Stimulated activated naive B cell treated with anti-CD40 and anti-IgM and Interleukin-4, amounts not matched to agents 10 μg/mL and 1 μg/mL and 100 μg/mL, for 72 hours (primary cell): ENCODE results near the gene EEF1E1.

Experiments used
- ATAC-seq, 2 donors: fragments of 150-1000 bp; cut with Tn5 transposase; replicated peaks; 2 replicates each; pipeline ENCODE4 v1.10.0; 2021; ENCODE audit warnings: moderate library complexity in 1 of 2
- DNase-seq: peaks from one replicate; pipeline ENCODE4 v3.0.0; 2021
- H3K27ac Mint-ChIP-seq: one replicate; pipeline ENCODE4 v1.8.0; 2022; ENCODE audit warnings: mild to moderate bottlenecking, mixed read lengths
- H3K27me3 Mint-ChIP-seq, 2 donors: one replicate each; pipeline ENCODE4 v1.8.0; 2022; ENCODE audit warnings: mixed read lengths in 2 of 2
- H3K36me3 Mint-ChIP-seq, 2 donors: one replicate each; pipeline ENCODE4 v1.8.0; 2022; ENCODE audit warnings: mixed read lengths in 2 of 2, mild to moderate bottlenecking in 1 of 2
- H3K4me1 Mint-ChIP-seq, 2 donors: one replicate each; pipeline ENCODE4 v1.8.0; 2022; ENCODE audit warnings: mixed read lengths in 2 of 2, mild to moderate bottlenecking in 1 of 2
- H3K4me3 Mint-ChIP-seq, 2 donors: one replicate each; pipeline ENCODE4 v1.8.0; 2022; ENCODE audit warnings: mild to moderate bottlenecking in 2 of 2, mixed read lengths in 2 of 2, moderate library complexity in 1 of 2
- H3K9me3 Mint-ChIP-seq, 2 donors: one replicate each; pipeline ENCODE4 v1.8.0; 2022; ENCODE audit warnings: mixed read lengths in 2 of 2, mild to moderate bottlenecking in 1 of 2

Gene EEF1E1

DNA sequence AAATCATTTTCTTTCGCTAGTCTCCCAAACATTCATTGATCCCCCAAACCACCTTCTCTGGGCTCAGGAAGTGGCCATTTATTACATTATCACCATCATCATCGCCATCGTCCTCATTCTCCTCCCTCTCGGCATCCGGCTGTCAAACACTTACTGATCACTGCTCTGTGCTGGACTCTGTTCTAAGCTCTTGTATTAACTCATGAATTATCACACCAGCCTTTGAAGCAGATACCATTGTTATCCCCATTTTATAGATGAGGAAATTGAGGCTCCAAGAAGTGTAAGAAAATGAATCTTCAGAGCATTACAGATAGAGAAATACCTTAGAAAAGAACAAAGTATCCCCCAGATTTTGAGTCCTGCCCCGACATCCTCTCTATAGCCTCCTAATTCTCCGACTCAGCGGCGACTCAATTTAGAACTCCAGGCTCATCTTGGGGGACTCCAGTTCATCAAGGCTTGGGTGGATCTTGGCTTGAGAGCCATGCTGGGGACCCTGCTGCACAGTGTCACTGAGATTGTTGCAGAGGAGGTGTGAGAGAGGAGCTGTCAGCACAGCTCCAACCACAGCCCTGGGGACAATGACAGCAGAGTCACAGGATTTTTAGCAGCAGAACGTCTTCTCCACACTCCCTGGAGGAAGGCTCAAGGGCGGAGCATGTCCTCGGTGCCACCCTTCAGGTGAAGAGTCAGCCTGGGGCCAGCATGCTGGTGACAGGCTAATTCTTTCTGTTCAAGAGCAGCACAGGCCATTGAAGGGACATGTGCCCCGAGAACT lies 6.6 kb upstream of the EEF1E1 start:
- peaks cover 40 to 56% of the 10 kb centered on the region in 2 donors for H3K27me3 Mint-ChIP-seq
- H3K27ac Mint-ChIP-seq: no peak overlapping the region
- no peak overlapping the region for H3K4me3 Mint-ChIP-seq
- no peaks in the 10 kb centered on the region for H3K4me1 Mint-ChIP-seq
- DNase-seq: no peak
- ATAC-seq: no peak
- peaks cover 1 to 5% of the 10 kb centered on the region in 2 donors for H3K36me3 Mint-ChIP-seq
- peaks cover 1 to 4% of the 10 kb centered on the region in 2 donors for H3K9me3 Mint-ChIP-seq

DNA sequence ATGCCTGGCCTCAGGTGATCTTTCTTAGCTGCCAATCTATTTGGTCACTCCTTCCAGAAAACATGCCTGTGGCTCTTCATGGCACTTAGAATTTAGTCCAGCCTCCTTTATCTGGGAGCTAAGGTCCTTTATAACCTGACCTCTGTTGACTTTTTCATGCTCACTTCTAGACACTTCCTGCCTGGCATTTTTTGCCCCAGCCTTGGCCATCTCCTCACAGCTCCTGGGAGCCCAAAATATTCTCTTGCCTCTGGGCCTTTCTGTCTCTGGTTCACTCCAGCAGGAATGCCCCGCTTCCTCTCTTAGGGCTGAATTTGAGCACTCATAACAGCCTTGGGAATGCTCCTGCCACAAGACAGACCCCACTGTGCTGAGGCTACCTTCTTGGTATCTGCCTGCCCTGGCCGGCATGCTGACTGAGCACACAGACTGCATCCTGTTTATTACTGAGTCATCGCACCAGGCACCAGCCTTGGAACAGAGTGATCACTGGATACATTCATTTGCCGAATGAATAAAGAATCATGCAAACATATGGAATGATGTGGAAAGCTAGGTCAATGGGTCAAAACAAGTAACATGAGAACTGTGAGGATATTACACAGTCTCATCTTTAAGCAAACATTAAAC lies 5.8 kb upstream of the EEF1E1 start:
- ATAC-seq (no peak), DNase-seq (no peak)
- Mint-ChIP-seq H3K36me3 (peaks cover 1 to 5% of the 10 kb centered on the region in 2 donors), H3K9me3 (peaks cover 1 to 4% of the 10 kb centered on the region in 2 donors), H3K4me1 (no peaks in the 10 kb centered on the region), H3K27ac (no peak overlapping the region), H3K4me3 (no peak overlapping the region), H3K27me3 (peaks cover 41 to 54% of the 10 kb centered on the region in 2 donors)

DNA sequence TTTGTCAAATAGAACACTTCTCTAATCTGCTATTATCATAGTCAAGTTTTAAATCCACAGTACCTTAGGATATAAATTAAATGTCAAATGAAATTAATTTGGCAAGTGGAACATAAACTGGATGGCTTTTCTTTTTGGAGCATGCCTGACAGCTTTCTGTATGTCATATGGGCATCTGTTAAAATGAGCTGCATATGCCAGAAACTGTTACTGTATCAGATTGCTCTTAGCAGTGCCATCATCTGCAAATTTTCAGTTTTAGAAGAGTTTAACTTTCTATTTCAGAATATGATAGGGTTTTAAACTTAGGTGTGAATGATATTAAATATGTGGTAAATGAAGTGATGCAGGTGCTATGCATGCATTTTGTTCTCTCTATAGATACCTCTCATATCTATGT lies 3.4 kb upstream of the EEF1E1 start:
- no peak overlapping the region for H3K27ac Mint-ChIP-seq
- DNase-seq: no peak
- peaks cover 1 to 4% of the 10 kb centered on the region in 2 donors for H3K9me3 Mint-ChIP-seq
- H3K4me1 Mint-ChIP-seq: peaks cover 4 to 16% of the 10 kb centered on the region in 2 donors
- no peak for ATAC-seq
- peaks cover 41 to 47% of the 10 kb centered on the region in 2 donors for H3K27me3 Mint-ChIP-seq
- peaks cover 3 to 9% of the 10 kb centered on the region in 2 donors for H3K36me3 Mint-ChIP-seq
- H3K4me3 Mint-ChIP-seq: no peak overlapping the region

DNA sequence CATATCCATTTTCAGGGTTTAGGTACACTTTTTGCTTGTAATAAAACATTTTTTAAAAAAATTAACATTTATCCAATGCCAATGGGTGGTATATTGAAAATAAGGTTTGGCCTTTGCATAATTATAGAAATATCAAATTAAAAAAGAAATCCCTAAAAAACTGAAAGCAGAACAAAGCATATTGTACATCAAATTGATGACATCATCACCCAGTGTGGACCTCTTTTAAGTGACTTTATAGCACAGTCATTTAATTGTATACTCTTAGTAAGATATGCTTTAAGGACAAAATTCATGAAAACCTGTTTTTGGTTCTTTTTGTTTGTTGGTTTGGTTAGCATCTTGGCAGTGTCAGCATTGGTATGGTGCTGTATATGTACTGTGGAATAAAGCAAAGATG lies 1.4 kb upstream of the EEF1E1 start:
- ATAC-seq: no peak
- Mint-ChIP-seq H3K36me3 (peaks cover 11 to 20% of the 10 kb centered on the region in 2 donors), H3K27ac (no peak overlapping the region), H3K27me3 (peaks cover 31 to 32% of the 10 kb centered on the region in 2 donors), H3K9me3 (peaks cover 1 to 4% of the 10 kb centered on the region in 2 donors), H3K4me3 (no peak overlapping the region), H3K4me1 (peaks cover 13 to 29% of the 10 kb centered on the region in 2 donors)
- no peak for DNase-seq

DNA sequence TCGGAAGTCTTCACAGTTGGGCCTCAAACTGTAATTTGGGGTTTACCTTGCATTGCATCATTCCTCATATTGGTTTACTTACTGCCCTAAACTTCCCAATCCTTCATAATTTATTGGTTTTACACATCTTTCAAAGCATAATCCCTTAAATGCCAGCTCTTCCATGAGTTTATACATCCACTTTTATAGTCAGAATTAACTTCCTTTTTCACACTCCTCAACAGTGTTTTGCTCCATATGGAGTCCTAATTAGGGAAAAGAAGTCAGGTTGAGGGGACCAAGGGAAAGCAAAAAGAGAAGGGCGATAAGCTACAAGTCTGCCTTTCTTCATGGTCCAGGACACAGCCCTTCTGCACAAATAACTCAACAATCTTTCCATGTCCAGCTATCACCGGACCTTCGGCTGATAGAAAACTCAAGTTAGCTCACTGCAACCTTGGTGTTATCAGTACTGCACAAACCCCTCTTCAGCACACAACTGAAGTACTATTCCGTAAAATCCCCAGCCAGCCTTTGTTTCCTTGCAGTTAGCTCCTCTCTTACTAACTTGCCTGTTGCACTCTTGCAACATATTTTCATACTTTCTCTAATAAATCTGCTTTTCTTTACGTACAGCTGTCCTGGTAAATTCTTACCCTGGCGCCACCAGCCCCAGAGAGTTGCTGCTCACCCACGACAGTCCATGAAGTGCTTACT lies 2.0 kb downstream of the EEF1E1 start:
- ATAC-seq: no peak
- H3K4me1 Mint-ChIP-seq: peaks cover 15 to 29% of the 10 kb centered on the region in 2 donors
- H3K27me3 Mint-ChIP-seq: peaks cover 0 to 6% of the 10 kb centered on the region in 2 donors
- H3K9me3 Mint-ChIP-seq: no peaks in the 10 kb centered on the region
- peak overlapping the region; percentile 30 to 36 for H3K4me3 Mint-ChIP-seq
- H3K36me3 Mint-ChIP-seq: peaks cover 14 to 19% of the 10 kb centered on the region in 2 donors
- H3K27ac Mint-ChIP-seq: no peak overlapping the region
- no peak for DNase-seq

DNA sequence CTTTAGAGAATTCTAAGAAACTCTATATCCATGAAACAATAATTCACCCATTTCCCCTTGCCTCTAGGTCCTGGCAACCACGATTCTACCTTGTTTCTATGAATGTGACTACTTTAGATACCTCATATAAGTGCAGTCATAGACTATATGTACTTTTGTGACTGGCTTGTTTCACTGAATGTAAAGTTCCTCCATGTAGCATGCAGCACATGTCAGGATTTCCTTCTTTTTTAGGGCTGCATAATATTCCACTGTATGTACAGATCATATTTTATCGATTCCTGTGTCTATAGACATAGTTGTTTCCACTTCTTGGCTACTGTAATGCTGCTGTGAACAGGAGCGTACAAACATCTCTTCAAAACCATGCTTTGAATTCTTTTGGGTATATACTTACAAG lies 11.7 kb downstream of the EEF1E1 start:
- H3K27me3 Mint-ChIP-seq: no peaks in the 10 kb centered on the region
- DNase-seq: no peak
- H3K36me3 Mint-ChIP-seq: peaks cover 60 to 76% of the 10 kb centered on the region in 2 donors
- peaks cover 3 to 10% of the 10 kb centered on the region in 2 donors for H3K4me1 Mint-ChIP-seq
- H3K9me3 Mint-ChIP-seq: peaks cover 10 to 12% of the 10 kb centered on the region in 2 donors
- no peak for ATAC-seq
- no peak overlapping the region for H3K4me3 Mint-ChIP-seq
- H3K27ac Mint-ChIP-seq: no peak overlapping the region

DNA sequence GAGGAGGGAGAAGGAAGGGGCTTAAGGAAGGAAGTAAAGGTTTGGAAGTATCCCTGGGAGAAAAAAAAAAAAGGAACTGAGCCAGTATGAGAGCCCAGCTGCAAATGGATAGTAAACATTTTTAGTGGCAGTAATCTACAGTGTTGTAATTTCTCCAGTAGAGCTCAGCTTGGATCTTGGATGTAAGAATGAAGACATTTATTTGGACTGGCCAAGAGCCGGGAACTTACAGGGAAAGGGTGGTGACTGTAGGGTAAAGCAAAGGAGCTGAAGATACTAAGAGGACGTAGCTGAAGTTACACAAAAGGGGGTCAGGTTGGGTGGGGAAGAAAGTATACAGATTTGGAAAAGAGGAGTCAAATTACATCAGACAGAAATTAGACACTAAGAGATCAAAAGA lies 13.5 kb downstream of the EEF1E1 start:
- DNase-seq (no peak), ATAC-seq (no peak)
- Mint-ChIP-seq H3K4me3 (no peak overlapping the region), H3K36me3 (peaks cover 57 to 69% of the 10 kb centered on the region in 2 donors), H3K27me3 (no peaks in the 10 kb centered on the region), H3K27ac (no peak overlapping the region), H3K4me1 (peaks cover 3 to 10% of the 10 kb centered on the region in 2 donors), H3K9me3 (peaks cover 10 to 12% of the 10 kb centered on the region in 2 donors)

DNA sequence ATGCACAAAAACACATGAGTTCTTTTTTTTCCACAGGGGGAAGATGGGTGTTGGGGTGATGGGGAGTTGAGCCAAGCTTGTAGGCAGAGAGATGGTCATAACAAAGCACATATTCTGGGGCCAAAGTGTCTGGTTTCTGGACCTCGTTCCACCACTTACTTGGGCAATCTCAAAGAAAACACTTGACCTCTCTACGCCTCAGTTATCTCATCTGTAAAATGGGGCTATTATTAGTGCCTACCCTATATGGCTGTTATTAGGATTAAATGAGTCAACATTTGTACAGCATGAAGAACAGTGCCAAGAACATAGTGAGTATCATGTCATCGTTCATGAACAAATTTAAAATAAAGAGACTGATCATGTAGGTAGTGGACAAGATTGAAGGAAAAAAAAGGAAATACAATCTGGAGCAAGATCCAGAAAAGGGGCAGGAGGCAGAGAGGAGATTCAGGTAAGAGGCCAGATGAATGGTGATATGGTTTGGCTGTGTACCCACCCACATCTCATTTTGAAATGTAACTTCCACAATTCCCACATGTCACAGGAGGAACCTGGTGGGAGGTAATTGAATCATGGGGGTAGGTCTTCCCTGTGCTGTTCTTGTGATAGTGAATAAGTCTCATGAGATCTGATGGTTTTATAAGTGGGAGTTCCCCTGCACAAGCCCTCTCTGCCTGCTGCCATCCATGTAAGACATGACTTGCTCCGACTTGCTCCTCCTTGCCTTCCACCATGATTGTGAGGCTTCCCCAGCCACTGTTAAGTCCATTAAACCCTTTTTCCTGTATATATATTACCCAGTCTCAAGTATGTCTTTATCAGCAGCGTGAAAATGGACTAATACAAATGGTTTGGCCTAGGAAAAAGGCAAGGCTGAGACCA lies 14.2 kb downstream of the EEF1E1 start:
- Mint-ChIP-seq H3K4me3 (no peak overlapping the region), H3K27me3 (no peaks in the 10 kb centered on the region), H3K36me3 (peaks cover 60 to 69% of the 10 kb centered on the region in 2 donors), H3K4me1 (peaks cover 3 to 10% of the 10 kb centered on the region in 2 donors), H3K27ac (no peak overlapping the region), H3K9me3 (peaks cover 10 to 12% of the 10 kb centered on the region in 2 donors)
- ATAC-seq (no peak), DNase-seq (no peak)

DNA sequence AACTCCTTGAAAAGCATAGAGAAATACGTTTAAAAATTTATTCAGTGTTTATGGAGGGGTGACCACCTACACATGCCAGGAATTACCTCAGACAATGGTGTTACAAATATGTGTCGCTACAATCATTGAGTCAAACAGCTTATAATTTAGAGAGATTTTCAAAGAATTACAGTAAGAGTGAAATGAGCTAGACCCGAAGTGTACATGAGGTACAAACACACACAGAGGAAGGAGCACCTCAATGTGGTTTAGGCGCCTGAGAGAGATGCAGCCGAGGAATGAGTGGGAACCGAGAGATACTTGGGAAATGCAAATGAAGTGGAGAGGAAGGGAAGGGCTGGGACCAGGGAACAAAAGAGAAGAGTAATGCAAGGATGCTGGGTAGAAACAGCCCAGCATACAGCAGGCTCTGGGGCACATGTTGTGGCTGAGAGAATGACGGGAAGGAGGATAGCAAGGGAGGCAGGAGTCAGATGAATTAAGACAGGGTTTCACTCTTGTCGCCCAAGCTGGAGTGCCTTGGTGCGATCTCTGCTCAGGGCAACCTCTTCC lies 15.5 kb downstream of the EEF1E1 start:
- peaks cover 10 to 12% of the 10 kb centered on the region in 2 donors for H3K9me3 Mint-ChIP-seq
- no peak overlapping the region for H3K4me3 Mint-ChIP-seq
- H3K36me3 Mint-ChIP-seq: peaks cover 59 to 64% of the 10 kb centered on the region in 2 donors
- ATAC-seq (no peak), DNase-seq (no peak)
- peaks cover 4 to 14% of the 10 kb centered on the region in 2 donors for H3K4me1 Mint-ChIP-seq
- no peak overlapping the region for H3K27ac Mint-ChIP-seq
- H3K27me3 Mint-ChIP-seq: no peaks in the 10 kb centered on the region

DNA sequence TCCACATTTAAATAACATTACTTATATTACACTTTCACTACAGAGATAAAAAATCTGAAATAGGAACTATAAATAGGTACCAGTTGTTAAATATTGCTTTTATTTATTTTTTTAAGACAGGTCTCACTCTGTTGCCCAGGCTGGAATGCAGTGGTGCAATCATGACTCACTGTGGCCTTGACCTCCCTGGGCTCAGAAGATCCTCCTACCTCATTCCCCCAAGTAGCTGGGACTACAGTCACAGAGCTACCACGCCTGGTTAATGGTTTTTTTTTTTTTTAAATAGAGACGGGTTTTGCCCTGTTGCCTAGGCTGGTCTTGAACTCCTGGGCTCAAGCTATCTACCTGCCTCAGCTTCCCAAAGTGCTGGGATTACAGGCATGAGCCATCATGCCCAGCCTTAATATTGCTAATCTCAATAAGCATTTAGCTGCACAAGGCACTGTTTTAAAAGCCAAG lies 17.3 kb downstream of the EEF1E1 start:
- Mint-ChIP-seq H3K27ac (no peak overlapping the region), H3K4me3 (no peak overlapping the region), H3K4me1 (peaks cover 9 to 18% of the 10 kb centered on the region in 2 donors), H3K27me3 (no peaks in the 10 kb centered on the region), H3K36me3 (peaks cover 54% of the 10 kb centered on the region in 2 donors), H3K9me3 (peaks cover 10% of the 10 kb centered on the region in 2 donors)
- ATAC-seq: no peak
- no peak for DNase-seq

DNA sequence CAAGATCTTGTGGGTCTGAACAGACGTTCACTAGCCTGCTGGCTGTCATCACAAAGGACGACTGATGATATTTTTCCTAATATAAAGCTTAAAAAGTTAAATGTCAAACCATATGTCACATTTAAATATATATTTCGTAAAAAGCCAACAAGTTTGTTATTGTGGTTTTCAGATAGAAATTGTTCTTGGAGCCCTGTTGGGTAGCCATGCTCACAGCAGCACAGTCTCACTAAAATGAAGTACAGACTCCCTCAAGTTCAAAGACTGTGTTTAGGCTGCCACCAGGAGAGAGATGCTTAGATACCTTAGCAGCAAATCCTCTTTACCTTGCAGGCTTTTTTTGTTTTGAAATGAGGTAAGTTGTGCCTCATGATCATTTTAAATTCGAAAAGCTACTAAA lies 17.8 kb downstream of the EEF1E1 start:
- H3K36me3 Mint-ChIP-seq: peaks cover 55 to 56% of the 10 kb centered on the region in 2 donors
- peaks cover 10% of the 10 kb centered on the region in 2 donors for H3K9me3 Mint-ChIP-seq
- peak in 1 of 2 donors; percentile 29 for ATAC-seq
- peaks cover 9 to 22% of the 10 kb centered on the region in 2 donors for H3K4me1 Mint-ChIP-seq
- H3K27me3 Mint-ChIP-seq: no peaks in the 10 kb centered on the region
- DNase-seq: no peak
- no peak overlapping the region for H3K4me3 Mint-ChIP-seq
- no peak overlapping the region for H3K27ac Mint-ChIP-seq

DNA sequence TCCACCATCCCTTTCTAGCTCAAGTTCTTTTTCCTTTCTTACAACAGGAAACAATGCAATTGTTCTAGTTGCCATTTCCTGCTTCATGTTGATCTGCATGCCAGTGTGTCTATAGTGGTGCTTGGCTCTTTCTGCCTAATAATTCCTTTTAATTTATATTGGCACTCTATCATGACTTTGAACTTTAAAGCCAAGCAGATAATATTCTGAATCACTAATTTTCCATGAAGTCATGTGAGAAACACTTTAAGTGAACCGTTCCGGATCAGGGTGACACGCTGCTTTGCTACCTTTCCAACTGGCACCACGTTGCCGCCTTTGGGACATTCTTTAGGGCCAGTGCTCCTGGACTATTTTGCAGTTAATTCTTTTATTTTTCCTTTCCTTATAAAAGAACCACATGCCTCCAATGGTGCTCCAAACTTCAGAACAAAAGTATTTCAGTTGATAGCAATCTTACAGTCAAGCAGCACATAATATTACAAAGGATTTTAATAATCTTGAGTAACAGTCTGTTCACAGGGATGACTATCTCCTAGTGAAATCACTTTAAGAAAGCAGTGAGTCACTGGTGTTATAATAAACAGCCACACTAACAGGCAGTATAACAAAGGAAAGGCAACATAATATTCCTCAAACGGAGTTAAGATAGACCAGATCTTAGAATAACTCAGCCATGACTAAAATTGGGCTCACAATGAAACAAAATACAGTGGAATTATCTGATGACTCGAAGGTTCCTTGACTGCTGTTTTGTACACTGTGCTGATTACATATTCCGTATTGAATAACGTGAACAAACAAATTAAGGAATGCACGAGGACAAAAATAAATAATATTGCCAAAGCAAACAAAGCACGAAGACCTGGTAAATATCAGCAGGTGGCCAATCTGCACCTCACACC lies 19.1 kb downstream of the EEF1E1 start:
- H3K36me3 Mint-ChIP-seq: peaks cover 44 to 45% of the 10 kb centered on the region in 2 donors
- no peak overlapping the region for H3K4me3 Mint-ChIP-seq
- H3K27me3 Mint-ChIP-seq: no peaks in the 10 kb centered on the region
- no peak for DNase-seq
- H3K4me1 Mint-ChIP-seq: peaks cover 7 to 22% of the 10 kb centered on the region in 2 donors
- no peak for ATAC-seq
- H3K27ac Mint-ChIP-seq: peak overlapping the region; percentile 6
- H3K9me3 Mint-ChIP-seq: peaks cover 2 to 3% of the 10 kb centered on the region in 2 donors
